HepG2 (cell line): Measurements from ENCODE around the gene TMEM63B. TPM values are rescaled to one million over a fixed set of nuclear protein-coding genes. Genes with fewer than 3 reads are reported as not detected.

Experiments used
- ARNTL ChIP-seq: sonication (generic); formaldehyde crosslinking; IDR thresholded peaks from 2 replicates; pipeline ENCODE4 v1.4.0; 2020; ENCODE audit warnings: mild to moderate bottlenecking, missing genetic modification reagents
- CEBPG ChIP-seq: IDR thresholded peaks from 2 replicates; pipeline ENCODE4 v1.6.1; 2016
- FOXO1 ChIP-seq: sonication (generic); formaldehyde crosslinking; IDR thresholded peaks from 2 replicates; pipeline ENCODE4 v1.4.0; 2020; ENCODE audit warnings: missing genetic modification reagents
- KDM5B ChIP-seq: sonication (generic); formaldehyde crosslinking; IDR thresholded peaks from 2 replicates; pipeline ENCODE4 v1.4.0; 2020; ENCODE audit warnings: missing genetic modification reagents, mild to moderate bottlenecking, borderline replicate concordance
- KLF12 ChIP-seq: sonication (generic); formaldehyde crosslinking; IDR thresholded peaks from 2 replicates; pipeline ENCODE4 v1.4.0; 2020; ENCODE audit warnings: missing genetic modification reagents, borderline replicate concordance
- TMF1 ChIP-seq: sonication (generic); formaldehyde crosslinking; IDR thresholded peaks from 2 replicates; pipeline ENCODE4 v1.8.1; 2022; ENCODE audit warnings: low read depth, missing genetic modification reagents
- YEATS4 ChIP-seq: sonication (generic); formaldehyde crosslinking; IDR thresholded peaks from 2 replicates; pipeline ENCODE4 v1.4.0; 2020; ENCODE audit warnings: missing genetic modification reagents, borderline replicate concordance
- ZHX2 ChIP-seq, 2 experiments: sonication (generic) in 1 of 2; formaldehyde crosslinking in 1 of 2; IDR thresholded peaks; 2 replicates each; pipeline versions ENCODE4 v1.6.1 to v1.9.0; 2014 to 2022; ENCODE audit warnings: antibody characterized with exemption in 1 of 2, borderline replicate concordance in 1 of 2, inconsistent platforms in 1 of 2, low read depth in 1 of 2, missing genetic modification reagents in 1 of 2
- ZNF142 ChIP-seq: sonication (generic); formaldehyde crosslinking; IDR thresholded peaks from 2 replicates; pipeline ENCODE4 v1.4.0; 2020; ENCODE audit warnings: missing genetic modification reagents
- ZNF232 ChIP-seq: sonication (generic); formaldehyde crosslinking; IDR thresholded peaks from 2 replicates; pipeline ENCODE4 v1.4.0; 2020; ENCODE audit warnings: missing genetic modification reagents, borderline replicate concordance
- ZNF263 ChIP-seq: sonication (generic); formaldehyde crosslinking; IDR thresholded peaks from 2 replicates; pipeline ENCODE4 v1.4.0; 2020; ENCODE audit warnings: missing genetic modification reagents
- ZNF331 ChIP-seq: sonication (generic); formaldehyde crosslinking; IDR thresholded peaks from 2 replicates; pipeline ENCODE4 v1.4.0; 2020; ENCODE audit warnings: missing genetic modification reagents
- ZNF431 ChIP-seq: sonication (generic); formaldehyde crosslinking; IDR thresholded peaks from 2 replicates; pipeline ENCODE4 v1.9.0; 2022; ENCODE audit warnings: missing genetic modification reagents, low read depth, mild to moderate bottlenecking, borderline replicate concordance
- ZNF644 ChIP-seq: IDR thresholded peaks from 2 replicates; pipeline ENCODE4 v1.6.1; 2016; ENCODE audit warnings: low read depth
- ZNF674 ChIP-seq: sonication (generic); formaldehyde crosslinking; IDR thresholded peaks from 2 replicates; pipeline ENCODE4 v1.5.0; 2020; ENCODE audit warnings: low read depth, mild to moderate bottlenecking, missing genetic modification reagents
- ZNF775 ChIP-seq: sonication (generic); formaldehyde crosslinking; IDR thresholded peaks from 2 replicates; pipeline ENCODE4 v1.4.0; 2020; ENCODE audit warnings: missing genetic modification reagents, mild to moderate bottlenecking, moderate library complexity, borderline replicate concordance
- ZNF788 ChIP-seq: sonication (generic); formaldehyde crosslinking; IDR thresholded peaks from 2 replicates; pipeline ENCODE4 v1.5.0; 2020; ENCODE audit warnings: mild to moderate bottlenecking, missing genetic modification reagents, borderline replicate concordance
- polyA plus RNA-seq, 8 experiments: library from polyadenylated mRNA; depleted of rRNA in 3 of 8; stranded (reverse) in 7 of 8; unstranded in 1 of 8; fragments of >200 nt; fragmentation: Illumina TruSeq in 4 of 8; extraction: Trizol in 4 of 8; gene quantifications; 2 replicates each; pipeline versions ENCODE4 v1.2.1 to v1.2.3, GENCODE V29; 2011 to 2016; ENCODE audit warnings: low read depth in 4 of 8, missing spikeins in 1 of 8, mixed read lengths in 1 of 8; ENCODE audit not compliant: insufficient read depth in 1 of 8
- total RNA-seq, 5 experiments: library from RNA; depleted of rRNA; stranded (reverse); fragments of >200 nt; fragmentation: Illumina TruSeq; extraction: Trizol; gene quantifications; 2 replicates each; pipeline ENCODE4 v1.2.3, GENCODE V29; 2016; ENCODE audit warnings: low read depth in 1 of 5

TMEM63B gene
- total and polyA plus RNA-seq, 2 of the 13 experiments (the other 11 are each of a cell fraction or from before 2014, with no cell fraction given) = 27.4 to 75.8 TPM

DNA sequence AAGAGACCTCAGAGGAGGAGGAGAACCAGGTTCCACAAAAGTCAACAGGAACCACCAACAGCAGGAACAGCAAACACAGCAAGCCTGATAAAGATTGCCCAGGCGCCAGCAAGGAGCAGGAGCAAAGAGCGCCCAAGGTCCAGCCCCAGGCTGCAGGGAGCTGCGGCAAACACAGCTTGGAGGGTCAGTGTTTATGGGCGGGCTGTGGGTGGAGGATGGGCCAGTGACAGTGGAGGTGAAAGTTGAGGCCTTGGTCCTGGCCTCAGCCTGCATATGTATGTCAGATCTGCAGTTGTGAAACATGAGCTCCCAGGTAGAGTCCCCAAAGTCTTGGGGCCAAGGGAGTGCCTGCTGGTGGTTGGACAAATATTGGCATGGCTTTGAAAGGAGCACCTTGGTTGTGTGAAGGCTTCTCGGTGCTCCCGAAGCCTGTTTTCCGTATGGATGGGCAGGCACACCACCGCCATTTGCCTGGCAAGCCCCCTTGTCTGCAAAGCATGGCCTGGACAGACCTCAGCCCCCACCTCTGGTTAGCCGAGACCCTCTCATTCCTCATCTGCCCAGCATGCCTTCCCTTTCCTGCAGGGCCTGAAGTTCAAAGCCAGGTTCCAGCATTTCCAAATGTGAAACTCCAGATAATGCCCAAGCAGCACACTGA lies 29.3 kb downstream of the TMEM63B start (continued):
- peak; percentile 47 for TF ChIP-seq ARNTL
- peak; percentile 76; the same call in 1 of the 2 replicates for TF ChIP-seq CEBPG
- no peak for TF ChIP-seq KLF12
- TF ChIP-seq TMF1 (CRISPR knock-in tag) = peak; percentile 60
- peak; percentile 50; the same call in 1 of the 2 replicates for TF ChIP-seq YEATS4
- TF ChIP-seq ZNF674 = no peak
- TF ChIP-seq FOXO1 (CRISPR knock-in tag) = peak; percentile 98
- peak; percentile 92 for TF ChIP-seq ZNF331 (CRISPR knock-in tag)
- no peak; the same call in 1 of the 2 replicates for TF ChIP-seq ZNF431
- peak; percentile 91; the same call in 1 of the 2 replicates for TF ChIP-seq ZNF788 (CRISPR knock-in tag)
- TF ChIP-seq ZHX2 (IDR thresholded peaks at IDR 0.05; ENCODE audit: low read depth) = no peak; the same call in 1 of the 2 replicates
- TF ChIP-seq ZHX2 (CRISPR knock-in tag; IDR thresholded peaks at IDR 0.05; ENCODE audit: borderline replicate concordance) = no peak
- TF ChIP-seq ZNF142 = peak; percentile 83; the same call in 1 of the 2 replicates
- no peak for TF ChIP-seq ZNF775
- peak; percentile 57; the same call in 1 of the 2 replicates for TF ChIP-seq ZNF232
- TF ChIP-seq ZNF263 (CRISPR knock-in tag) = peak; percentile 99
- TF ChIP-seq KDM5B = peak; percentile 65; the same call in 1 of the 2 replicates
- peak; percentile 84 for TF ChIP-seq ZNF644
